HepG2 (cell line): ENCODE data around the gene PTPRCAP. TPM values are rescaled to one million over a fixed set of nuclear protein-coding genes. Genes with fewer than 3 reads are reported as not detected.

Source experiments
- FOXK1 ChIP-seq: sonication (generic); formaldehyde crosslinking; IDR thresholded peaks from 2 replicates; pipeline ENCODE4 v1.4.0; 2020; ENCODE audit warnings: low read depth, missing genetic modification reagents, borderline replicate concordance
- GABPB1 ChIP-seq: IDR thresholded peaks from 2 replicates; pipeline ENCODE4 v1.6.1; 2016; ENCODE audit warnings: mild to moderate bottlenecking, missing genetic modification reagents, moderate library complexity, missing compliant biosample characterization
- HIVEP1 ChIP-seq: sonication (generic); formaldehyde crosslinking; IDR thresholded peaks from 2 replicates; pipeline ENCODE4 v1.4.0; 2020; ENCODE audit warnings: mild to moderate bottlenecking, missing genetic modification reagents
- PCBP2 ChIP-seq: fragments of 200-400 bp; formaldehyde crosslinking; optimal IDR thresholded peaks from 2 replicates; pipeline ENCODE3; 2018; ENCODE audit warnings: low read length, low read depth; ENCODE audit not compliant: poor library complexity, severe bottlenecking
- RARA ChIP-seq: IDR thresholded peaks from 2 replicates; pipeline ENCODE4 v1.6.1; 2016; ENCODE audit warnings: missing genetic modification reagents, missing compliant biosample characterization
- RXRA ChIP-seq: sonication (generic); formaldehyde crosslinking; IDR thresholded peaks from 2 replicates; pipeline ENCODE4 v1.5.1; 2020; ENCODE audit warnings: missing genetic modification reagents
- TCF7L2 ChIP-seq: IDR thresholded peaks from 2 replicates; pipeline ENCODE4 v1.6.1; 2011; ENCODE audit warnings: mild to moderate bottlenecking, low read depth, low read length, moderate library complexity
- TSC22D2 ChIP-seq: sonication (generic); formaldehyde crosslinking; IDR thresholded peaks from 2 replicates; pipeline ENCODE4 v1.5.1; 2020; ENCODE audit warnings: missing genetic modification reagents, mild to moderate bottlenecking, borderline replicate concordance
- ZMYM2 ChIP-seq: sonication (generic); formaldehyde crosslinking; IDR thresholded peaks from 2 replicates; pipeline ENCODE4 v1.8.0; 2022; ENCODE audit warnings: mild to moderate bottlenecking, missing genetic modification reagents
- ZNF615 ChIP-seq: sonication (generic); formaldehyde crosslinking; IDR thresholded peaks from 2 replicates; pipeline ENCODE4 v1.5.0; 2020; ENCODE audit warnings: mild to moderate bottlenecking, missing genetic modification reagents, borderline replicate concordance
- polyA plus RNA-seq, 8 experiments: library from polyadenylated mRNA; depleted of rRNA in 3 of 8; stranded (reverse) in 7 of 8; unstranded in 1 of 8; fragments of >200 nt; fragmentation: Illumina TruSeq in 4 of 8; extraction: Trizol in 4 of 8; gene quantifications; 2 replicates each; pipeline versions ENCODE4 v1.2.1 to v1.2.3, GENCODE V29; 2011 to 2016; ENCODE audit warnings: low read depth in 4 of 8, missing spikeins in 1 of 8, mixed read lengths in 1 of 8; ENCODE audit not compliant: insufficient read depth in 1 of 8
- total RNA-seq, 5 experiments: library from RNA; depleted of rRNA; stranded (reverse); fragments of >200 nt; fragmentation: Illumina TruSeq; extraction: Trizol; gene quantifications; 2 replicates each; pipeline ENCODE4 v1.2.3, GENCODE V29; 2016; ENCODE audit warnings: low read depth in 1 of 5
- TF ChIP-seq, protein P1 (sequence below): IDR thresholded peaks from 2 replicates; pipeline ENCODE4 v1.6.1; 2016; ENCODE audit warnings: missing compliant biosample characterization, missing genetic modification reagents, borderline replicate concordance
- TF ChIP-seq, protein P2 (sequence below): sonication (generic); formaldehyde crosslinking; IDR thresholded peaks from 2 replicates; pipeline ENCODE4 v1.4.0; 2020; ENCODE audit warnings: missing genetic modification reagents, borderline replicate concordance
- TF ChIP-seq, protein P3 (sequence below): sonication (generic); formaldehyde crosslinking; IDR thresholded peaks from 2 replicates; pipeline ENCODE4 v1.4.0; 2020; ENCODE audit warnings: missing genetic modification reagents
- TF ChIP-seq, protein P4 (sequence below): IDR thresholded peaks from 2 replicates; pipeline ENCODE4 v1.6.1; 2016; ENCODE audit warnings: missing genetic modification reagents, missing compliant biosample characterization
- TF ChIP-seq, protein P5 (sequence below): sonication (generic); formaldehyde crosslinking; IDR thresholded peaks from 2 replicates; pipeline ENCODE4 v1.5.0; 2020; ENCODE audit warnings: mild to moderate bottlenecking, missing genetic modification reagents, borderline replicate concordance
- TF ChIP-seq, protein P6 (sequence below): sonication (generic); formaldehyde crosslinking; IDR thresholded peaks from 2 replicates; pipeline ENCODE4 v1.4.0; 2020; ENCODE audit warnings: missing genetic modification reagents; ENCODE audit errors: not compliant biosample characterization
- TF ChIP-seq, protein P7 (sequence below): sonication (generic); formaldehyde crosslinking; IDR thresholded peaks from 2 replicates; pipeline ENCODE4 v1.5.0; 2020; ENCODE audit warnings: mild to moderate bottlenecking, missing genetic modification reagents, moderate library complexity
- TF ChIP-seq, protein P8 (sequence below): sonication (generic); formaldehyde crosslinking; IDR thresholded peaks from 2 replicates; pipeline ENCODE4 v1.4.0; 2020; ENCODE audit warnings: mild to moderate bottlenecking, missing genetic modification reagents

Gene PTPRCAP
- total and polyA plus RNA-seq, 2 of the 13 experiments (the other 11 are each of a cell fraction or from before 2014, with no cell fraction given), result 0.60 to 0.70 TPM

DNA sequence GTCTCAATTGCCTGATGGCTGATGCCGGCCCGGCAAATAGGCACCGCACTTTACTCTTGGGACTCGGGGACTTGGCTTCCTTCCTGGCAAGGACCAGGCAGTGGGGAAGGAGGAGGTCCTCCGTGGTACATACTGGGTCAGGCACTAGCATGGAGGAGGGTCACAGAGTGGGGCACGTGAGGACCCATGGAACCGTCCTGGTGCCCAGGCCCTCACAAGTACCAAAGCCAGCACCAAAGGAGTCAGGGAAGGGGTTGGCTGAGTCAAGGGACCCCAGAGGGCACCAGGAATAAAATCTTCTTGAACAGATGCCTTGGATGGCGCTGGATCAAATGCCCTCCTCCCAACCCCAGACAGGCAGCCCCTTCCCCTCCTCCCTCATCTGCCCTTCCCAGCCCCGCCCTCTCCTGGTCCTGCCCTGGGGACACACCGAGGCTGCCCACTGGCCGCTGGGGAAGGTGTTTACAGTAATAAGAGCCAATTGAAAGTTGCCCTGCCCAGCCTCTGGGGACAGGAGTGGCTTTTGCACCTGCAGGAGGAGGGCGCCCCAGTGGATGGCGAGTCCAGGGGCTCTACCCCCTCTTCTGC, 27.6 kb downstream of the PTPRCAP start (continued):
- TF ChIP-seq, protein P1, sequence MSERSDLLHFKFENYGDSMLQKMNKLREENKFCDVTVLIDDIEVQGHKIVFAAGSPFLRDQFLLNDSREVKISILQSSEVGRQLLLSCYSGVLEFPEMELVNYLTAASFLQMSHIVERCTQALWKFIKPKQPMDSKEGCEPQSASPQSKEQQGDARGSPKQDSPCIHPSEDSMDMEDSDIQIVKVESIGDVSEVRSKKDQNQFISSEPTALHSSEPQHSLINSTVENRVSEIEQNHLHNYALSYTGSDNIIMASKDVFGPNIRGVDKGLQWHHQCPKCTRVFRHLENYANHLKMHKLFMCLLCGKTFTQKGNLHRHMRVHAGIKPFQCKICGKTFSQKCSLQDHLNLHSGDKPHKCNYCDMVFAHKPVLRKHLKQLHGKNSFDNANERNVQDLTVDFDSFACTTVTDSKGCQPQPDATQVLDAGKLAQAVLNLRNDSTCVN (CRISPR knock-in tag), result no peak
- peak; percentile 29; the same call in 1 of the 2 replicates for TF ChIP-seq FOXK1 (CRISPR knock-in tag)
- TF ChIP-seq, protein P2, sequence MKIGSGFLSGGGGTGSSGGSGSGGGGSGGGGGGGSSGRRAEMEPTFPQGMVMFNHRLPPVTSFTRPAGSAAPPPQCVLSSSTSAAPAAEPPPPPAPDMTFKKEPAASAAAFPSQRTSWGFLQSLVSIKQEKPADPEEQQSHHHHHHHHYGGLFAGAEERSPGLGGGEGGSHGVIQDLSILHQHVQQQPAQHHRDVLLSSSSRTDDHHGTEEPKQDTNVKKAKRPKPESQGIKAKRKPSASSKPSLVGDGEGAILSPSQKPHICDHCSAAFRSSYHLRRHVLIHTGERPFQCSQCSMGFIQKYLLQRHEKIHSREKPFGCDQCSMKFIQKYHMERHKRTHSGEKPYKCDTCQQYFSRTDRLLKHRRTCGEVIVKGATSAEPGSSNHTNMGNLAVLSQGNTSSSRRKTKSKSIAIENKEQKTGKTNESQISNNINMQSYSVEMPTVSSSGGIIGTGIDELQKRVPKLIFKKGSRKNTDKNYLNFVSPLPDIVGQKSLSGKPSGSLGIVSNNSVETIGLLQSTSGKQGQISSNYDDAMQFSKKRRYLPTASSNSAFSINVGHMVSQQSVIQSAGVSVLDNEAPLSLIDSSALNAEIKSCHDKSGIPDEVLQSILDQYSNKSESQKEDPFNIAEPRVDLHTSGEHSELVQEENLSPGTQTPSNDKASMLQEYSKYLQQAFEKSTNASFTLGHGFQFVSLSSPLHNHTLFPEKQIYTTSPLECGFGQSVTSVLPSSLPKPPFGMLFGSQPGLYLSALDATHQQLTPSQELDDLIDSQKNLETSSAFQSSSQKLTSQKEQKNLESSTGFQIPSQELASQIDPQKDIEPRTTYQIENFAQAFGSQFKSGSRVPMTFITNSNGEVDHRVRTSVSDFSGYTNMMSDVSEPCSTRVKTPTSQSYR, result no peak
- TF ChIP-seq, protein P3, sequence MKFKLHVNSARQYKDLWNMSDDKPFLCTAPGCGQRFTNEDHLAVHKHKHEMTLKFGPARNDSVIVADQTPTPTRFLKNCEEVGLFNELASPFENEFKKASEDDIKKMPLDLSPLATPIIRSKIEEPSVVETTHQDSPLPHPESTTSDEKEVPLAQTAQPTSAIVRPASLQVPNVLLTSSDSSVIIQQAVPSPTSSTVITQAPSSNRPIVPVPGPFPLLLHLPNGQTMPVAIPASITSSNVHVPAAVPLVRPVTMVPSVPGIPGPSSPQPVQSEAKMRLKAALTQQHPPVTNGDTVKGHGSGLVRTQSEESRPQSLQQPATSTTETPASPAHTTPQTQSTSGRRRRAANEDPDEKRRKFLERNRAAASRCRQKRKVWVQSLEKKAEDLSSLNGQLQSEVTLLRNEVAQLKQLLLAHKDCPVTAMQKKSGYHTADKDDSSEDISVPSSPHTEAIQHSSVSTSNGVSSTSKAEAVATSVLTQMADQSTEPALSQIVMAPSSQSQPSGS (CRISPR knock-in tag), result no peak
- TF ChIP-seq, protein P4, sequence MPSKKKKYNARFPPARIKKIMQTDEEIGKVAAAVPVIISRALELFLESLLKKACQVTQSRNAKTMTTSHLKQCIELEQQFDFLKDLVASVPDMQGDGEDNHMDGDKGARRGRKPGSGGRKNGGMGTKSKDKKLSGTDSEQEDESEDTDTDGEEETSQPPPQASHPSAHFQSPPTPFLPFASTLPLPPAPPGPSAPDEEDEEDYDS (CRISPR knock-in tag), result no peak
- no peak for TF ChIP-seq HIVEP1
- TF ChIP-seq TSC22D2 (CRISPR knock-in tag), result no peak
- TF ChIP-seq GABPB1 (CRISPR knock-in tag), result no peak
- TF ChIP-seq, protein P5, sequence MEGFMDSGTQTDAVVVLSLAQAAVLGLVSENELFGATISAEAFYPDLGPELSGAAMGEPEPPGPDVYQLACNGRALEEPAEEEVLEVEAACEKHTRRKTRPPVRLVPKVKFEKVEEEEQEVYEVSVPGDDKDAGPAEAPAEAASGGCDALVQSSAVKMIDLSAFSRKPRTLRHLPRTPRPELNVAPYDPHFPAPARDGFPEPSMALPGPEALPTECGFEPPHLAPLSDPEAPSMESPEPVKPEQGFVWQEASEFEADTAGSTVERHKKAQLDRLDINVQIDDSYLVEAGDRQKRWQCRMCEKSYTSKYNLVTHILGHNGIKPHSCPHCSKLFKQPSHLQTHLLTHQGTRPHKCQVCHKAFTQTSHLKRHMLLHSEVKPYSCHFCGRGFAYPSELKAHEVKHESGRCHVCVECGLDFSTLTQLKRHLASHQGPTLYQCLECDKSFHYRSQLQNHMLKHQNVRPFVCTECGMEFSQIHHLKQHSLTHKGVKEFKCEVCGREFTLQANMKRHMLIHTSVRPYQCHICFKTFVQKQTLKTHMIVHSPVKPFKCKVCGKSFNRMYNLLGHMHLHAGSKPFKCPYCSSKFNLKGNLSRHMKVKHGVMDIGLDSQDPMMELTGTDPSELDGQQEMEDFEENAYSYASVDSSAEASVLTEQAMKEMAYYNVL (CRISPR knock-in tag), result no peak
- TF ChIP-seq, protein P6, sequence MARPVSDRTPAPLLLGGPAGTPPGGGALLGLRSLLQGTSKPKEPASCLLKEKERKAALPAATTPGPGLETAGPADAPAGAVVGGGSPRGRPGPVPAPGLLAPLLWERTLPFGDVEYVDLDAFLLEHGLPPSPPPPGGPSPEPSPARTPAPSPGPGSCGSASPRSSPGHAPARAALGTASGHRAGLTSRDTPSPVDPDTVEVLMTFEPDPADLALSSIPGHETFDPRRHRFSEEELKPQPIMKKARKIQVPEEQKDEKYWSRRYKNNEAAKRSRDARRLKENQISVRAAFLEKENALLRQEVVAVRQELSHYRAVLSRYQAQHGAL, result no peak
- TF ChIP-seq ZNF615, result no peak
- TF ChIP-seq, protein P7, sequence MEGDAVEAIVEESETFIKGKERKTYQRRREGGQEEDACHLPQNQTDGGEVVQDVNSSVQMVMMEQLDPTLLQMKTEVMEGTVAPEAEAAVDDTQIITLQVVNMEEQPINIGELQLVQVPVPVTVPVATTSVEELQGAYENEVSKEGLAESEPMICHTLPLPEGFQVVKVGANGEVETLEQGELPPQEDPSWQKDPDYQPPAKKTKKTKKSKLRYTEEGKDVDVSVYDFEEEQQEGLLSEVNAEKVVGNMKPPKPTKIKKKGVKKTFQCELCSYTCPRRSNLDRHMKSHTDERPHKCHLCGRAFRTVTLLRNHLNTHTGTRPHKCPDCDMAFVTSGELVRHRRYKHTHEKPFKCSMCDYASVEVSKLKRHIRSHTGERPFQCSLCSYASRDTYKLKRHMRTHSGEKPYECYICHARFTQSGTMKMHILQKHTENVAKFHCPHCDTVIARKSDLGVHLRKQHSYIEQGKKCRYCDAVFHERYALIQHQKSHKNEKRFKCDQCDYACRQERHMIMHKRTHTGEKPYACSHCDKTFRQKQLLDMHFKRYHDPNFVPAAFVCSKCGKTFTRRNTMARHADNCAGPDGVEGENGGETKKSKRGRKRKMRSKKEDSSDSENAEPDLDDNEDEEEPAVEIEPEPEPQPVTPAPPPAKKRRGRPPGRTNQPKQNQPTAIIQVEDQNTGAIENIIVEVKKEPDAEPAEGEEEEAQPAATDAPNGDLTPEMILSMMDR, result peak; percentile 38
- TF ChIP-seq ZMYM2 (CRISPR knock-in tag), result no peak
- TF ChIP-seq RARA (CRISPR knock-in tag), result no peak
- TF ChIP-seq RXRA, result no peak
- TF ChIP-seq PCBP2, result no peak
- TF ChIP-seq, protein P8, sequence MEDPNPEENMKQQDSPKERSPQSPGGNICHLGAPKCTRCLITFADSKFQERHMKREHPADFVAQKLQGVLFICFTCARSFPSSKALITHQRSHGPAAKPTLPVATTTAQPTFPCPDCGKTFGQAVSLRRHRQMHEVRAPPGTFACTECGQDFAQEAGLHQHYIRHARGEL, result no peak
- no peak for TF ChIP-seq TCF7L2
